ENCODE measurements around the gene ACVR1C. TPM values are rescaled to one million over a fixed set of nuclear protein-coding genes. Genes with fewer than 3 reads are reported as not detected.

ACVR1C gene
- polyA plus RNA-seq, 1 experiment: 0.14 TPM

GRCh38 chr2:157657858-157658257 is 29.2 kb upstream of the ACVR1C start:
- DNase-seq (ENCODE audit: low read depth, low spot score): no peak
- TF ChIP-seq CTCF (IDR thresholded peaks at IDR 0.05; ENCODE audit: low read depth, low read length): no peak
- no peaks in the 10 kb centered on the region for H3K9me3 ChIP-seq (ENCODE audit: control insufficient read depth, insufficient read depth, low read length)
- ChIA-PET POLR2A (no interaction called here), CTCF (no interaction called here)
- no peak overlapping the region for H3K4me3 ChIP-seq (ENCODE audit: low read depth, low read length)
- H3K27me3 ChIP-seq (ENCODE audit: control insufficient read depth, insufficient read depth, low read length): no peaks in the 10 kb centered on the region
- no peak overlapping the region for H3K27ac ChIP-seq (ENCODE audit: low read depth, low read length)

- H3K9me3 ChIP-seq (ENCODE audit: control insufficient read depth, insufficient read depth, low read length): no peaks in the 10 kb centered on the region
- H3K4me3 ChIP-seq (ENCODE audit: low read depth, low read length): no peak overlapping the region
- CTCF ChIA-PET: no interaction called here
- no peaks in the 10 kb centered on the region for H3K27me3 ChIP-seq (ENCODE audit: control insufficient read depth, insufficient read depth, low read length)
- TF ChIP-seq CTCF (IDR thresholded peaks at IDR 0.05; ENCODE audit: low read depth, low read length): no peak
- DNase-seq (ENCODE audit: low read depth, low spot score): no peak
- POLR2A ChIA-PET: no interaction called here
- H3K27ac ChIP-seq (ENCODE audit: low read depth, low read length): no peak overlapping the region
Measured at GRCh38 chr2:157657101-157657500, 28.4 kb upstream of the ACVR1C start.

DNA sequence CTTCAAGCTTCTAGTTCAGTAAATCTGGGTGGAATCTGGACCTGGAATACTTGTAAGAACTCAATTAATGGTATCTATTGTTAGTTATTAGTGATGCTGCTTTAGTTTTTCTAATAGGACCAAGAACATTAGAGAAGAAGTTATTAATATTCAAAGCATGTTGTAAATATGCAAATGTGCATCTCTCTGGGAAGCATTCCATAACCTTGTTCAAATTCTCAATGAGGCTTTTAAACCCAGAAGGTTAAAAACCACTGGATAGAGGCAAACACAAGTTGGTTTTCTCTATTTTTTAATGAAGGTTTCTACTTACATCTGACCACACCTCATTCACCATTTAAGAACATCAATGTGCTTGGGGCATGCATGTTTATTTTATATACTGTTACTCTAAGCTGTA is 16.1 kb upstream of the ACVR1C start:
- no peak for TF ChIP-seq CTCF (IDR thresholded peaks at IDR 0.05; ENCODE audit: low read depth, low read length)
- CTCF ChIA-PET: interaction anchor here (0.6 to 1.2 kb wide), 2 partner anchors 16 to 1197 kb away, joined by 3 to 5 read pairs; no protein-coding TSS in a partner anchor
- Histone ChIP-seq H3K27me3 (ENCODE audit: control insufficient read depth, insufficient read depth, low read length) (no peaks in the 10 kb centered on the region), H3K9me3 (ENCODE audit: control insufficient read depth, insufficient read depth, low read length) (no peaks in the 10 kb centered on the region), H3K27ac (ENCODE audit: low read depth, low read length) (no peak overlapping the region), H3K4me3 (ENCODE audit: low read depth, low read length) (no peak overlapping the region)
- DNase-seq (ENCODE audit: low read depth, low spot score): no peak
- POLR2A ChIA-PET: no interaction called here

- Histone ChIP-seq H3K4me3 (ENCODE audit: low read depth, low read length) (no peak overlapping the region), H3K27me3 (ENCODE audit: control insufficient read depth, insufficient read depth, low read length) (peaks cover 8% of the 10 kb centered on the region), H3K9me3 (ENCODE audit: control insufficient read depth, insufficient read depth, low read length) (no peaks in the 10 kb centered on the region; the same call in 1 of the 2 replicates), H3K27ac (ENCODE audit: low read depth, low read length) (no peak overlapping the region)
- DNase-seq (ENCODE audit: low read depth, low spot score): no peak
- TF ChIP-seq CTCF (IDR thresholded peaks at IDR 0.05; ENCODE audit: low read depth, low read length): no peak
- ChIA-PET POLR2A (no interaction called here), CTCF (no interaction called here)
Measured at GRCh38 chr2:157631861-157632260, 3.2 kb upstream of the ACVR1C start.

DNA sequence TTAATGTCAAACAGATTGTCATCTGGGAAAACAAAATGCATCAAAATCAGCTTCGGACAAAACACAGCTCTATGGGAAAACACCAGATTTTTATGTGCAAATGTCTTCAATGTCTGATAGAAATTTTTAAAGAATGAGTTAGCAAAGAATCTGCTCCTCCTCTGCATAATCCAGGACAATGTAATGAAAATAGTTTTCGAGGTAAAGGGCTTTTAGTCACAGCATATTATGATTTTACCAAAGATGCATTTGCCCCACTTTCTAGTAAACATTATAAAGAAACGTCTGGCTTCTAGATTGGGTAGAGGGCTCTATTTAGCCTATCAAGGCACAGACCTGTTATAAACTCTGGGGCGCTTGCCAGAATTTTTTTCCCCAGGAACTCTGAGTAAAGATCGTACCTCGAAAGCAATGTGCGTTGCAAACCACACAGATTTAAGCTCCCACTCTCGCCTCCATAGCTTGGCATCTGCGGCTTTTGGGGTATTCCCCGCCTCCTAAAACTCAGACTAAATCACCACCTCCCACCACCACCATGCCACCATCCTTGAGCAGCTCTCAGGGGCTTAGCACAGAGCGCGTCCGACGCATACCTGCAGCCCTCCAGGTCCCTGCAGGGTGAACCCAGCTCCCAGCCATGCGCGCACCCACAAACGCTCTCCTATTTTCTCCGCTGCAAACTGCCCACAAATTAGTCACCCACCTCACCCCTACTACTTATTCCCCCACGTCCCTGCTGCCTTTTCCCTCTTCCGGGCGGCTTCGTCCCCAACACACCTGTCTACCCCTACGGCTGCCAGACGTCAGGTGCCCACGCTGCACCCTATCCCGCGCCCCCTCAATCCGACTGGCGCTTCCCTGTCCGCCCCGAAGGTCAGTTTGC is 829 bp downstream of the ACVR1C start:
- H3K27me3 ChIP-seq (ENCODE audit: control insufficient read depth, insufficient read depth, low read length): peaks cover 17% of the 10 kb centered on the region
- H3K4me3 ChIP-seq (ENCODE audit: low read depth, low read length): peak overlapping the region; percentile 52
- POLR2A ChIA-PET: no interaction called here
- no peak overlapping the region for H3K27ac ChIP-seq (ENCODE audit: low read depth, low read length)
- CTCF ChIA-PET: interaction anchor here (0.6 to 2.4 kb wide), 12 partner anchors 9 to 1348 kb away, joined by 3 to 18 read pairs (median 3); no protein-coding TSS in a partner anchor
- no peak for DNase-seq (ENCODE audit: low read depth, low spot score)
- H3K9me3 ChIP-seq (ENCODE audit: control insufficient read depth, insufficient read depth, low read length): no peaks in the 10 kb centered on the region; the same call in 1 of the 2 replicates
- no peak for TF ChIP-seq CTCF (IDR thresholded peaks at IDR 0.05; ENCODE audit: low read depth, low read length)

Measured in AG04450 (cell line).